HCT116 (cell line): ENCODE data around the gene ACHE. TPM values are rescaled to one million over a fixed set of nuclear protein-coding genes. Genes with fewer than 3 reads are reported as not detected.

Experiments used
- ATAC-seq: fragments of 200-7000 bp; cut with Tn5 transposase; 2 replicates; pipeline ENCODE4 v1.9.1; 2020; ENCODE audit warnings: mild to moderate bottlenecking, moderate library complexity
- BruUV-seq: library from RNA; stranded (reverse); fragments of 400-500 nt; replicated peaks from 2 replicates; lab custom pipeline; 2021; lab: Mats Ljungman, UMichigan
- CTCF ChIA-PET: fragments of 300-600 bp; sonication (Branson Sonifier 250); formaldehyde crosslinking; loops from one replicate; lab custom pipeline; 2021; ENCODE audit warnings: antibody characterized with exemption; lab: Charles Lee
- POLR2A ChIA-PET: fragments of 300-600, 350-600 bp; sonication (Branson Sonifier 250); formaldehyde crosslinking; loops from one replicate; lab custom pipeline; 2021; ENCODE audit warnings: antibody characterized with exemption; lab: Charles Lee
- RAD21 ChIA-PET, 2 experiments: fragments of 300-600 bp; sonication (Branson Sonifier 250); formaldehyde crosslinking; loops; one replicate each; lab custom pipeline; 2023; ENCODE audit warnings: low total read pairs in 2 of 2; ENCODE audit not compliant: uncharacterized antibody in 2 of 2, unreplicated experiment in 2 of 2, low non-redundant PET in 1 of 2; lab: Charles Lee
- DNase-seq: peaks from one replicate; pipeline ENCODE4 v3.0.0-alpha.2; 2010; ENCODE audit warnings: low read depth, low spot score
- H2AFZ ChIP-seq: fragments of 200-600 bp; shearing (Covaris generic), sonication (generic); 2 replicates; pipeline ENCODE4 v1.6.1; 2017; ENCODE audit warnings: low read depth, mixed run types, mixed read lengths, antibody characterized with exemption, low read length; ENCODE audit not compliant: poor library complexity, severe bottlenecking
- H3K27ac ChIP-seq: 2 replicates; pipeline ENCODE4 v1.5.1; 2012; ENCODE audit warnings: low read depth, low read length
- H3K27me3 ChIP-seq: fragments of 200-600 bp; sonication (generic); 2 replicates; pipeline ENCODE4 v1.6.1; 2016; ENCODE audit warnings: mixed run types, low read length, mixed read lengths; ENCODE audit not compliant: insufficient read depth
- H3K36me3 ChIP-seq, 2 experiments: fragments of 200-500 bp in 1 of 2; fragments of 200-600 bp in 1 of 2; sonication (Bioruptor generic) in 1 of 2; sonication (generic) in 1 of 2; 2 replicates each; pipeline versions ENCODE4 v1.5.1 to v1.6.1; 2014 to 2016; ENCODE audit warnings: low read length in 2 of 2, inconsistent platforms in 1 of 2, mixed read lengths in 1 of 2, mixed run types in 1 of 2; ENCODE audit not compliant: insufficient read depth in 2 of 2, control insufficient read depth in 1 of 2
- H3K4me1 ChIP-seq, 2 experiments: fragments of 200-600 bp in 1 of 2; sonication (generic) in 1 of 2; 2 replicates each; pipeline versions ENCODE4 v1.5.1 to v1.6.1; 2012 to 2017; ENCODE audit warnings: low read length in 2 of 2, inconsistent platforms in 1 of 2, mild to moderate bottlenecking in 1 of 2, mixed read lengths in 1 of 2, mixed run types in 1 of 2, moderate library complexity in 1 of 2; ENCODE audit not compliant: insufficient read depth in 2 of 2, control insufficient read depth in 1 of 2
- H3K4me2 ChIP-seq: fragments of 200-600 bp; sonication (generic); 2 replicates; pipeline ENCODE4 v1.6.1; 2017; ENCODE audit warnings: mixed run types, low read length, mixed read lengths
- H3K4me3 ChIP-seq, 2 experiments: fragments of 200-600 bp in 1 of 2; sonication (generic) in 1 of 2; replicated peaks in 1 of 2; 2 replicates each; pipeline ENCODE4 v1.5.1; 2011 to 2016; ENCODE audit warnings: low read length in 2 of 2, control low read depth in 1 of 2, low read depth in 1 of 2, mild to moderate bottlenecking in 1 of 2, mixed read lengths in 1 of 2, mixed run types in 1 of 2
- H3K79me2 ChIP-seq: fragments of 200-600 bp; sonication (generic); 2 replicates; pipeline ENCODE4 v1.6.1; 2017; ENCODE audit warnings: mild to moderate bottlenecking, mixed run types, low read length, moderate library complexity, mixed read lengths; ENCODE audit not compliant: insufficient read depth
- H3K9ac ChIP-seq: fragments of 200-600 bp; sonication (generic); 2 replicates; pipeline ENCODE4 v1.6.1; 2016; ENCODE audit warnings: low read length, mixed read lengths
- H3K9me2 ChIP-seq: fragments of 200-600 bp; sonication (generic), shearing (Covaris generic); 2 replicates; pipeline ENCODE4 v1.6.1; 2017; ENCODE audit warnings: mixed run types, mild to moderate bottlenecking, moderate library complexity; ENCODE audit not compliant: insufficient read depth
- H3K9me3 ChIP-seq, 2 experiments: fragments of 200-500 bp in 1 of 2; fragments of 200-600 bp in 1 of 2; sonication (Bioruptor generic) in 1 of 2; sonication (generic) in 1 of 2; 2 replicates each; pipeline ENCODE4 v1.6.1; 2014 to 2017; ENCODE audit warnings: low read length in 2 of 2, mixed read lengths in 2 of 2, inconsistent platforms in 1 of 2, low read depth in 1 of 2, mild to moderate bottlenecking in 1 of 2, mixed run types in 1 of 2, moderate library complexity in 1 of 2; ENCODE audit not compliant: control insufficient read depth in 1 of 2, insufficient read depth in 1 of 2
- H4K20me1 ChIP-seq: fragments of 200-600 bp; sonication (generic), shearing (Covaris generic); 2 replicates; pipeline ENCODE4 v1.6.1; 2017; ENCODE audit warnings: mixed run types, mild to moderate bottlenecking, moderate library complexity; ENCODE audit not compliant: insufficient read depth
- EZH2phosphoT487 ChIP-seq: fragments of 200-600 bp; IDR thresholded peaks from 2 replicates; pipeline ENCODE4 v1.6.1; 2018; ENCODE audit warnings: antibody characterized with exemption, borderline replicate concordance
- FOSL1 ChIP-seq: IDR thresholded peaks from 2 replicates; pipeline ENCODE4 v1.6.1; 2012; ENCODE audit warnings: low read depth
- JUND ChIP-seq: IDR thresholded peaks from 2 replicates; pipeline ENCODE4 v1.6.1; 2012
- POLR2A ChIP-seq: IDR thresholded peaks from 2 replicates; pipeline ENCODE4 v1.7.0; 2011; ENCODE audit warnings: borderline replicate concordance; ENCODE audit not compliant: insufficient read depth, insufficient read length; ENCODE audit errors: extremely low read depth
- POLR2AphosphoS5 ChIP-seq: IDR thresholded peaks from 2 replicates; pipeline ENCODE4 v1.6.1; 2011; ENCODE audit warnings: mild to moderate bottlenecking, low read depth, low read length, moderate library complexity
- ZFX ChIP-seq: fragments of 450-650 bp; IDR thresholded peaks from 2 replicates; pipeline ENCODE4 v1.6.1; 2017
- intact Hi-C: fragments of 100-400 bp; cut with micrococcal nuclease; formaldehyde crosslinking; loops from 2 replicates; pipeline ENCODE4 v1.10.0; 2022
- total RNA-seq: library from RNA; stranded (reverse); gene quantifications from one replicate; pipeline ENCODE4 v1.2.1, GENCODE V29; 2021; ENCODE audit not compliant: unreplicated experiment
- TF ChIP-seq, protein P1 (sequence below): IDR thresholded peaks from 2 replicates; pipeline ENCODE4 v1.6.1; 2011; ENCODE audit warnings: mild to moderate bottlenecking, low read length, moderate library complexity; ENCODE audit not compliant: insufficient replicate concordance; ENCODE audit errors: extremely low read depth

Gene ACHE
- total RNA-seq, 1 experiment from 2014 or later, result 1.8 TPM

DNA sequence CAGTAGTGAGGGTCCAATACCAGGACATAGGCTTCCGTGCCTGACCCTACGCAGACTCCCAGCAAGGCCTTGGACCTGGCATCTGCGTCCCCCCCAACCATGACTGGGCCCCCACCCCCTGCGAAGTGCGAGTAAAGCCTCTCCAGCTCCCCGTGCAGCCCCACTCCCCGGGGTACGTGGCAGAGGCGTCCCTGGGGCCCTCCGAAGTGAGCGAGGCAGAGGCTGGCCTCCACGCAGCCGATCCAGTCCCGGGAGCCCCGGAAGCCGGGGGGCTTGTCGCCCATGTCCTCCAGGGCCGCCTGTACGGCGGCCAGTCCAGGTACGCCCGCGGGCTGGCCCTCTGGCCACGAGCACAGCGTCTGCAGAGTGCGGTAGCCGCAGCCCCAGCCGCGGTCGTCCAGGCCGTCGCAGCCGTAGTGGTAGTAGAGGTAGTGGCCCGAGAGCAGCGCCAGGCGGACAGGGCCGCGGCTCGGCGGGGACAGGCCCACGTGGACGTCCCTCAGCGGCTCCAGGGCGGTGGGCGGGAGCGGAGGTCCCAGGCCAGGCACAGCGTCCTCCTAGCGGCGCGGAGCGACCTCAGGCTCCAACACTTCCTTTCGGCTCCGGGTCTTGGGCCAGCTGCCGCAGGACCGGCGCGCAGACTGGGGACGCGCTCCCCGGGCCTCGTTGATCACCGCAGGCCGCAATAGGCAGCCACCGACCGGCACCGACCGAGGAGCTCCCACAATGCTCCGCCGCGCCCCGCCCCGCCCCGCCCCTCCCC lies 6.5 kb downstream of the ACHE start, which contains the start of gene UFSP1:
Gene UFSP1, minus strand, starts transcription at position 728 of the 763 bp plus-strand sequence. Its CDS starts 444 bp downstream, at position 284.
- BruUV-seq, result no TSS peak
- POLR2A ChIA-PET, result interaction anchor here (0.5 to 2.7 kb wide), 15 partner anchors 11 to 328 kb away, joined by 3 to 31 read pairs (median 4); partner anchors contain the start of genes MOSPD3, PLOD3, POP7 and SLC12A9

More for the DNA sequence above, 6.5 kb downstream of the ACHE start, which contains the start of gene UFSP1:
- Histone ChIP-seq H3K9me3 (no peaks in the 10 kb centered on the region), H3K4me2 (peak within 1 kb of the TSS; percentile 98), H3K4me1 (peaks cover 8 to 45% of the 10 kb centered on the region in 2 experiments), H3K36me3 (peaks cover 31 to 48% of the 10 kb centered on the region in 2 experiments; a peak in 3 of 4 replicates), H3K27ac (peak within 1 kb of the TSS; percentile 85), H3K27me3 (no peaks in the 10 kb centered on the region), H2AFZ (no peak within 1 kb of the TSS), H3K4me3 (peak within 1 kb of the TSS; percentile 68 to 83), H4K20me1 (no peaks in the 10 kb centered on the region), H3K9ac (peak within 1 kb of the TSS; percentile 97), H3K79me2 (peaks cover 44% of the 10 kb centered on the region), H3K9me2 (no peaks in the 10 kb centered on the region)
- CTCF ChIA-PET, result interaction anchor here (0.7 to 1.6 kb wide), 11 partner anchors 9 to 394 kb away, joined by 3 to 8 read pairs (median 4); partner anchors contain the start of genes POP7, SRRT and ZNHIT1
- ATAC-seq (peak; percentile 59), DNase-seq (peak; percentile 21)
- intact Hi-C loops, result no loop called here
- RAD21 ChIA-PET, result interaction anchor here (0.6 to 0.9 kb wide), 5 partner anchors 14 to 303 kb away, joined by 3 to 7 read pairs (median 4); partner anchors contain the start of genes EPHB4 (in 1 of the 2) and SRRT (in 1 of the 2)
- TF ChIP-seq JUND (no peak), EZH2phosphoT487 (no peak), ZFX (peak; percentile 99), POLR2AphosphoS5 (peak; percentile 77), POLR2A (peak; percentile 46), FOSL1 (no peak)
- TF ChIP-seq, protein P1, sequence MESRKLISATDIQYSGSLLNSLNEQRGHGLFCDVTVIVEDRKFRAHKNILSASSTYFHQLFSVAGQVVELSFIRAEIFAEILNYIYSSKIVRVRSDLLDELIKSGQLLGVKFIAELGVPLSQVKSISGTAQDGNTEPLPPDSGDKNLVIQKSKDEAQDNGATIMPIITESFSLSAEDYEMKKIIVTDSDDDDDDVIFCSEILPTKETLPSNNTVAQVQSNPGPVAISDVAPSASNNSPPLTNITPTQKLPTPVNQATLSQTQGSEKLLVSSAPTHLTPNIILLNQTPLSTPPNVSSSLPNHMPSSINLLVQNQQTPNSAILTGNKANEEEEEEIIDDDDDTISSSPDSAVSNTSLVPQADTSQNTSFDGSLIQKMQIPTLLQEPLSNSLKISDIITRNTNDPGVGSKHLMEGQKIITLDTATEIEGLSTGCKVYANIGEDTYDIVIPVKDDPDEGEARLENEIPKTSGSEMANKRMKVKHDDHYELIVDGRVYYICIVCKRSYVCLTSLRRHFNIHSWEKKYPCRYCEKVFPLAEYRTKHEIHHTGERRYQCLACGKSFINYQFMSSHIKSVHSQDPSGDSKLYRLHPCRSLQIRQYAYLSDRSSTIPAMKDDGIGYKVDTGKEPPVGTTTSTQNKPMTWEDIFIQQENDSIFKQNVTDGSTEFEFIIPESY, result no peak
